ENCODE data around the gene FXYD2.

FXYD2 gene

DNA sequence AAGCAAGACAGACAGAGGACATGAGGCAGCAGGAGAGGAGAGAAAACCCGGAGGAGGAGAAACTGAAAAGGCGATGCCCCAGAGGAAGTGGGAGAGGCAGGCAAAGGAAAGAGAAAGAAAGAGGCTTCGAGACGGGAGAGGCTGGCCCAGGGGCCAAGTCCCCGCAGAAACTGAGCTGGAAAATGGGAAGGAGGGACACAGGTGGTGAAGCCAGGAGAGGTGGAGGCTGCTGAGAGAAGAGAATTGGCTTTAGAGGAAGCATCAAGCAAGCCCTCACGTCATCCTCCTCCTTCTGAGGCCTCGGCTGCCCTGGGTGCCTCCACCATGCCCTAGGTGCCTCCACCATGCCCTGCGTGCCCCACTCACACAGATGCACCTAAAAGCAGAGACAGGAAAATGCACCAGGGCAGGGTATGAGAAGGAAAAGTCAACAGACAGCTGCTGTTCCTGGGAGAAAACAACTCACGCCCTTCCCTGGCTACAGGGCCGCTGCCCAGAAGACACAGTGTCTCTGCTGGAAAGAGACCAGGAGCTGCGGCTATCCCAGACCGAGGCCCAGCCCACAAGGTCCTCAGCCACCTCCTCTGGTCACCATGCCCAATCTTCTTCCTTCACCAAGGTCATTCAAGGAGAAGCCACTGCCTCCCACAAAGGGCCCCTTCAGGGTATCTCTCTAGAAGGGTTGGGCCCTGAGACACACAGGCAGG is 37.6 kb upstream of the FXYD2 start:
- TF ChIP-seq GATA2 (IDR thresholded peaks at IDR 0.05; ENCODE audit: low read depth, low read length) (no peak), GATA3 (IDR thresholded peaks at IDR 0.05; ENCODE audit: low read depth, low read length) (no peak)

DNA sequence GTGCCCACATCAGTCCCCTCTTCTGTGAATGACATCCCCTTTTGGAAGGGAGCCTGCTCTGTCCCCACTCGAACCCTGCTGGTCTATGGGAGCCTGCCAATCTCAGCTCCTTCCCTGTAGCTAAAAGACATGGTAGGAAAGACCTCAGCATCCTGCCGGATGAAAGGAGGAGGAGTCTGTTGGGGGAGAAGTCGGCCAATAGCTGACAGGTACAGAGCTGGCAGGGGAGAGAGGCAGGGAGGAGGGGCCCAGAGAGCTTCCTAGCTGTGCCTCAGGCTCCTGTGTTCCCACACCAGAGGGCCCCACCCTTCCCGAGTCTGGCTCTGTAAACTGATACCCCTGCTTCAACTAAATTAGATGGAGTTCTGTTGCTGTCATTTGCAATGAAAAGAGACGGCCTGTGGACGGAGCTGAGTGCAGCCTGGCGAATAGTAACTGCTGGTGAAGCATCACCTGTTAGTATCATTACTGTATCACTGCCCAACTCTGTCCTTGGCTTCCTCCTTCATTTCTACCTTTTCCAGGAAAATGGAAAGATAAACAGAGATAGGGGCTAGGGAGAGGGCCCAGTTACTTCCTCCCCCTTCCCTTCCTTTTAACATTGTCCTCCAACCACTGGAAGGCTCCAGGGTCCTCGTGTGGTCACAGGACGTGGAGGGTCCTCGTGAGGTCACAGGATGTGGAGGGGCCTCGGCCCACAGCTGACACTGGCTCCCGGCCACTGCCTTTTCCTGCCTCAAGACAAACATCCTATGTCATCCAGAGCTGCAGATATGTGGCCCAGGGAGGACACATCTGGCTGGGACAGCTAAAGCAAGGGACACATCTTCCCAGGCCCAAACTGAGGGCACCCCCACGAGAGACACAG is 36.8 kb upstream of the FXYD2 start:
- TF ChIP-seq GATA2 (IDR thresholded peaks at IDR 0.05; ENCODE audit: low read depth, low read length) = no peak
- no peak for TF ChIP-seq GATA3 (IDR thresholded peaks at IDR 0.05; ENCODE audit: low read depth, low read length)

DNA sequence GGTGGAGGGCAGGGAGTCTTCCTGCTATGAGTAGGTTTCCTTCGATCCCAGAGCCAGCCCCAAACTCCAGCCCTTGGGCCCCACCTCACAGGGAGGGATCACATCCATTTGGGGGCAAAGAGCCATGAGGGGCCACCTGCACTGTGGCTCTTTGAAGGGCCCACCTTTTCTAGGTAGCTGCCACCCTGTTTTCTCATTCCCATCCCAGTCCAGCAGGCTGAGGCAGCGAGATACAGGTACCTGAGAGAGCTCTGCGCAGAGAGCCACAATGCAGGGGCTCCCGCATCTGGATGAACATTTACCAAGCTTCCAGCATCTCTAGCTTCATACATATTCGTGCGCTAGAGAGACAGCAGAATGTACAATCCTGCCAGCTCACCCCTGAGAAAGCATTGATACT is 35.6 kb upstream of the FXYD2 start:
- TF ChIP-seq GATA3 (IDR thresholded peaks at IDR 0.05; ENCODE audit: low read depth, low read length) (no peak), GATA2 (IDR thresholded peaks at IDR 0.05; ENCODE audit: low read depth, low read length) (no peak)

DNA sequence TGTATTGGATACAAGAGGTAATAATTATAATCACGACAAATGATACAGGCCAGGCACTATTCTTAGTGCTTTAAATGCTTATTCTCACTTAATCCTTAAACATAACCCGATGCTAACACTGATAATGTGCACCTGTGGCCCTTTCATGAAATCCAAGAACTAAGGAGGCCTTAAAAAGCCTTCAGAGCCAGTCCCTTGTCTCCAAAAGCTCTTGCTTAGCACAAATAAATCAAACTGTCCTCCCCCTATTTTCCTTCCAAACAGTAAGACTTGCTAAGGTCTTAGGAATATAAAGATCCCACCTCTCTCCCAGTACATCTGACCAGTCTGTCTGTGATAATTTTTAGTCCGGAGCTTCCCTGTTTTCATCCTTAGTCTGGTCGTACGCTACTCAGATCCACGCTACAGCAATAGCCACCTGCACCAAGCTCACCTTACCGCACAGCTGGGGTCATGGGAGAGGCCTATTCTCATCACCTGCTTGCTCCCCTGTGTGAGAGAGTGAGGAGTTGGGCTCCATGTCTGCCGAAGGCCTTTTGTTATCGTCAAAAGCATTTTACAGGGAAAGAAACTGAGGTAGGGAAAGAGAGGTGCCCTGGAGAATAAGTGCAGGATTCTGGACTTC is 35.1 kb upstream of the FXYD2 start:
- TF ChIP-seq GATA3 (IDR thresholded peaks at IDR 0.05; ENCODE audit: low read depth, low read length) = no peak
- TF ChIP-seq GATA2 (IDR thresholded peaks at IDR 0.05; ENCODE audit: low read depth, low read length) = no peak

DNA sequence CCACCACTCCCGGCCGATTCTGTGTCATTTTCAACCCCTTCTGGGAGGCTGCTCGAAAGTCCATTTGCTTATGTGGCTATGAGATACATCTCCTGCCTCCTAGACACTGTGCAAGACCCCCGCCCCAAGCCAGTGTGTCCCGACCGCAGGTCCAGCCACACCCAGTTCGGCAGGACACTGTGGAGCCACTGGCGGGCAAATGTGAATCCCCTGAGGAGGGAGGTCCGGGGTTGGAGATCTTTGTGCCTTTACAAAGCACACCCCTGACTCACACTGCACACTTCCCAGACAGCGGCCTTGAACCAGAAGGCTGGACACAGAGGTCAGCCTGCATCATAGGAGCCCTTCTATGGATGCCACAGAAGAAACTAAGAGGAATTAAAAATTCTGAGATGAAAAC is 34.5 kb upstream of the FXYD2 start:
- TF ChIP-seq GATA3 (IDR thresholded peaks at IDR 0.05; ENCODE audit: low read depth, low read length) (no peak), GATA2 (IDR thresholded peaks at IDR 0.05; ENCODE audit: low read depth, low read length) (no peak)

DNA sequence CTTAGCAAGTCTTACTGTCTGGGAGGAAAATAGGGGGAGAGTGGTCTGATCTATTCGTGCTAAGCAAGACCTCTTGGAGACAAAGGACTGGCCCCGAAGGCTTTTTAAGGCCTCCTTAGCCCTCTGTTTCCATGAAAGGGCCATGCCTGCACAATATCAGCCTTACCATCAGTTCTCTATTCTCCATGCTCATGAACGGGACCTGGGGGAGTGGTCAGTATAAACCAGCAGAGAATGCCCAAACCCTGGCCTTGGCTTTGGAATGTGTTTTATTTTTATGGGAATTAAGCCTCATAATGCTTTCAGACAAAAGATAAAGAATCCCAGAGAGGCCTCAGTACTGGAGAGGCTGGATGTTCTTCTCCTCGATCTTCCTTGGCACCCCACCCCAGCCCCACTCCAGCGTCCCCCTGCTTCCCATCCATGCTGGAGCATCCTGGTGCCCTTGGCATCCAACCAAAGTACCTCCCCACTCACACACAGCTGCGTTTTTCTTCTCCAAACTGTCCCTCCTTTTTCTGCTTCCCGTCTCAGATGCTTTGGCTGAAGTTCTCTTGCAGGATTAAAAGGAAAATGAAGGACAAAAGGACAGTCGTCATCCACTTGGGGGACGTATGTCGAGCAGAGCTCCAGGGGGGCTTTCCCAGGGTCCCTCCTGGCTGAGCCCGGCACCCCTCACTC is 33.3 kb upstream of the FXYD2 start:
- TF ChIP-seq GATA2 (IDR thresholded peaks at IDR 0.05; ENCODE audit: low read depth, low read length) (no peak), GATA3 (IDR thresholded peaks at IDR 0.05; ENCODE audit: low read depth, low read length) (no peak)

- TF ChIP-seq GATA2 (IDR thresholded peaks at IDR 0.05; ENCODE audit: low read depth, low read length) (no peak), GATA3 (IDR thresholded peaks at IDR 0.05; ENCODE audit: low read depth, low read length) (no peak)
Observed at GRCh38 chr11:117855912-117856651, 31.5 kb upstream of the FXYD2 start.

DNA sequence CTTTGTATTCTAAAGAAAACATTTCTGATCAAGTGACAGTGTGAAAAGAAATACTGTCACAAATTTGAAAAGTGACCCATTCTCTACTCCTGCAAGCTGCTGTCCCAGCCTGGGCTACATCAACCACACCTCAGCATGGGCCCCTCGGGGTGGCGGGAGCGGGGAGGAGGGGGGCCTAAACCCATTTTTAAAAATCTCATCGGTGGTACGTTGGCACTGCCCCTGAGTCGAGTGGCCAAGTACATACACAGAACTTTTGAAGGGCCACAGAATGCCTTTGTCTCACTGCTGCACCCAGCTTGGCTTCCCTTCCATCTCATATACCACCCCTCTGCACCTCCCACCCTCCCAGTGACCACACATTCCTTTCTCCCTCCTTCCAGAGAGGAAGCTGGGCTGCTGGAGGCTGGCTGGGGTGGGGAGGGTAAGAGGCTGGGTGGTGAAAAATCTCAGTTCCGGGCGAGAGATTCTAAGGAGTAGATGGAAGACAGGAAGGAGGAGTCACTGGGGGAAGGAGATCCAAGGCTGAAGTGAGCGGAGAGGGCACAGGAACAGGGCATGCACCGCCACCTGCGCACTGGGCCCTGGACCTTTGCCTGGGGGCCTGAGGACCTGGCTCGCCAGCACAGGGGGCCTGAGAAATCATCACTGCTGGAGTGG is 30.8 kb upstream of the FXYD2 start:
- no peak for TF ChIP-seq GATA3 (IDR thresholded peaks at IDR 0.05; ENCODE audit: low read depth, low read length)
- no peak for TF ChIP-seq GATA2 (IDR thresholded peaks at IDR 0.05; ENCODE audit: low read depth, low read length)

DNA sequence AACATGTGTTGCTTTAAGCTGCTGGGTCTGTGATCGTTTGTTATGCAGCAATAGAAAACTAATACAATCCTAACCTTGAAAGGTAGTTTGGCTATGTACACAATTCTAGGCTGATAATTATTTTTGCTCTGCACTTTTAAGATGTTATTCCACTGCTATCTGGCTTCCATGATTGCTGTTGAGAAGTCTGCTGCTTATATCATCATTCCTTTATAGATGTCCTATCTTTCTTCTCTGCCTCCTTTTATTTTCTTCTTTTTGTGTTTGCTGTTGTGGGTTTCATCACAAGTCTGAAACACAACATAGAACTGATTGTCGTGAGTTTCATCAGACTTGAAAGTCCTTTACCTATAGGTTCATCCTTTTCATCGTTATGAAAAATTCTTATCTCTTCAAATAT is 27.8 kb upstream of the FXYD2 start:
- no peak for TF ChIP-seq GATA2 (IDR thresholded peaks at IDR 0.05; ENCODE audit: low read depth, low read length)
- TF ChIP-seq GATA3 (IDR thresholded peaks at IDR 0.05; ENCODE audit: low read depth, low read length) = no peak

DNA sequence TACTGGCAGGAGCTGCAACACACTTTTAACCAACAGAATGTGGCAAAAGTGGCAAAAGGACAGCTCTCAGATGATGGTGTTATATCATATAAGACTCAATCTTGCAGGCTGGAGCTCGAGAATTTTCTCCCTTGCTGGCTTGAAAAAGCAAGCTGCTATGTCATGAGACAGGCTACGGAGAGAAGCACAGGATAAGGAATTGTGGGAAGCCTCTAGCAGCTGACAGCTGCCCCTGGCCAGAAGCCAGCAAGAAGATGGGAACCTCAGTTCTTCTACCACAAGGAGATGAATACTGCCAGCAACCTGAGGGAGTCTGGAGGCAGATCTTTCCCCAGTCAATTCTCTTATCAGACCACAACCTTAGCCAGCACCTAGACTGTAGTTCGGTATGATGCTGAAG is 27.3 kb upstream of the FXYD2 start:
- no peak for TF ChIP-seq GATA2 (IDR thresholded peaks at IDR 0.05; ENCODE audit: low read depth, low read length)
- TF ChIP-seq GATA3 (IDR thresholded peaks at IDR 0.05; ENCODE audit: low read depth, low read length) = no peak

DNA sequence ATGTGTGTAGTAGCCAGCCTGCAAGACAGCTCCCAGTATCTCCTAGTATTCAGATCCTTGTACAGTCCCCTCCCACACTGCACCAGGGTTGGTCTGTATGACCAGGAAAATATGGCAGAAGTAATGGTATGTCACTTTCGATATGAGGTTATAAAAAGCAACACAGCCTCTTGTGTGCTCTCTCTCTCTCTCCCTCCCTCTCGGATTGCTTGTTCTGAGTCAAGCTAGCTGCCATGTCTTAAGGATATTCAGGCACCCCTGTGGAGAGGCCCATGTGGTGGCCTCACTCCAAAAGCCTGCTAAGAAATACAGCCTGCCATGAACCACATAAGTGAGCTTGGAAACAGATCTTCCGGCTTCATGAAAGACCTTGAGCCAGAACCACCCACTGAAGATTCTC is 26.6 kb upstream of the FXYD2 start:
- no peak for TF ChIP-seq GATA2 (IDR thresholded peaks at IDR 0.05; ENCODE audit: low read depth, low read length)

DNA sequence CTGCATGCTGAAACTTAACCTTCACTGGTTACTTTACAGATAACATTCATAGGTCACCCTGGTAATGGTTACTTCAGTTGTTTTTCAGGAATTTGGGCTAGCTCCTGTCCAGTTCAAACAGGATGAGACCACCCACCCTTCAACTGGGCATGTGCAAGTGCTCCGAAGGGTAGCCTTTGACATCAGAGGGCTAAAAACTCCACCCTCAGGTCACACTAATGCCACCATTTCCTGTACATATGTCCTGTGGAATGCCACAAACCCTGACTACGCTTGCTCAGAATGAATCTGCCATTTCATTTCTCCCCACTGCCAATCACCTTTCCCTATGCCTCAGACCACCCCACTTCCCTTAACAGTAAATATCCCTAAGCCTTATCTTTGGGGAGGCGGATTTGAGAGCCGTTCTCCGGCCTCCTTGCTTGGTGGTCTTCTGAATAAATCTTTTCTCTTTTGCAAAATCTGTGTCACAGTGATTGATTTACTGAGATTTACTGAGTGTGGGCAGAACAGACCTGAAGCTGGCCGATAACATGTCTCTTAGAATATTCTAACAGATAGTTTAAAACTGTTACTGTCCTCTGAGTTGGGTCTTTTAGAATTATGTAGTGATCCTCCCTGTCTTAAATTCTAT is 25.4 kb upstream of the FXYD2 start:
- TF ChIP-seq GATA3 (IDR thresholded peaks at IDR 0.05; ENCODE audit: low read depth, low read length) (no peak), GATA2 (IDR thresholded peaks at IDR 0.05; ENCODE audit: low read depth, low read length) (no peak)

All from SH-SY5Y (cell line).